ENCODE results near the gene RHOT2.

The RHOT2 gene

GRCh38 chr16:700684-701584, 33.0 kb downstream of the RHOT2 start:
- no peak for DNase-seq (ENCODE audit: low read depth)

- DNase-seq (ENCODE audit: low read depth), result no peak
Observed at GRCh38 chr16:702341-702740, 34.4 kb downstream of the RHOT2 start.

- DNase-seq (ENCODE audit: low read depth), result no peak
Observed at GRCh38 chr16:703406-703805, 35.5 kb downstream of the RHOT2 start.

GRCh38 chr16:704047-704446, 36.1 kb downstream of the RHOT2 start:
- DNase-seq (ENCODE audit: low read depth), result no peak

GRCh38 chr16:704552-705380, 36.8 kb downstream of the RHOT2 start:
- no peak for DNase-seq (ENCODE audit: low read depth)

GRCh38 chr16:705431-706188, 37.7 kb downstream of the RHOT2 start, which contains the start of gene FBXL16:
Gene FBXL16 (minus strand): TSS chr16:705801. CDS start chr16:697405, 8,396 bp downstream.
- DNase-seq (ENCODE audit: low read depth), result no peak

- no peak for DNase-seq (ENCODE audit: low read depth)
Observed at GRCh38 chr16:706189-707061, 38.5 kb downstream of the RHOT2 start.

GRCh38 chr16:707062-707538, 39.2 kb downstream of the RHOT2 start:
- DNase-seq (ENCODE audit: low read depth), result no peak

- DNase-seq (ENCODE audit: low read depth), result no peak
Observed at GRCh38 chr16:708019-708418, 40.1 kb downstream of the RHOT2 start.

GRCh38 chr16:708959-709358, 41.0 kb downstream of the RHOT2 start:
- no peak for DNase-seq (ENCODE audit: low read depth)

GRCh38 chr16:709566-710499, 41.9 kb downstream of the RHOT2 start:
- DNase-seq (ENCODE audit: low read depth), result peak; percentile 65

GRCh38 chr16:710500-711075, 42.7 kb downstream of the RHOT2 start:
- no peak for DNase-seq (ENCODE audit: low read depth)

- no peak for DNase-seq (ENCODE audit: low read depth)
Observed at GRCh38 chr16:711084-711483, 43.2 kb downstream of the RHOT2 start.

GRCh38 chr16:711548-712320, 43.8 kb downstream of the RHOT2 start:
- DNase-seq (ENCODE audit: low read depth), result no peak

GRCh38 chr16:712740-713250, 44.9 kb downstream of the RHOT2 start:
- peak; percentile 90 for DNase-seq (ENCODE audit: low read depth)

- DNase-seq (ENCODE audit: low read depth), result no peak
Observed at GRCh38 chr16:714079-714478, 46.1 kb downstream of the RHOT2 start.

GRCh38 chr16:714558-715476, 46.9 kb downstream of the RHOT2 start, which contains the start of gene METRN:
Gene METRN (plus strand): TSS chr16:715118. CDS start chr16:715290, 172 bp downstream.
- DNase-seq (ENCODE audit: low read depth), result peak; percentile 72
